Stimulated activated CD8-positive, alpha-beta memory T cell treated with anti-CD3 and anti-CD28 coated beads, Interleukin-15, amount 100 ng/mL, for 24 hours (primary cell): ENCODE data around the gene CHST15.

Experiments used
- DNase-seq: peaks from one replicate; pipeline ENCODE4 v3.0.0-alpha.2; 2020; ENCODE audit warnings: low read depth

Gene CHST15

DNA sequence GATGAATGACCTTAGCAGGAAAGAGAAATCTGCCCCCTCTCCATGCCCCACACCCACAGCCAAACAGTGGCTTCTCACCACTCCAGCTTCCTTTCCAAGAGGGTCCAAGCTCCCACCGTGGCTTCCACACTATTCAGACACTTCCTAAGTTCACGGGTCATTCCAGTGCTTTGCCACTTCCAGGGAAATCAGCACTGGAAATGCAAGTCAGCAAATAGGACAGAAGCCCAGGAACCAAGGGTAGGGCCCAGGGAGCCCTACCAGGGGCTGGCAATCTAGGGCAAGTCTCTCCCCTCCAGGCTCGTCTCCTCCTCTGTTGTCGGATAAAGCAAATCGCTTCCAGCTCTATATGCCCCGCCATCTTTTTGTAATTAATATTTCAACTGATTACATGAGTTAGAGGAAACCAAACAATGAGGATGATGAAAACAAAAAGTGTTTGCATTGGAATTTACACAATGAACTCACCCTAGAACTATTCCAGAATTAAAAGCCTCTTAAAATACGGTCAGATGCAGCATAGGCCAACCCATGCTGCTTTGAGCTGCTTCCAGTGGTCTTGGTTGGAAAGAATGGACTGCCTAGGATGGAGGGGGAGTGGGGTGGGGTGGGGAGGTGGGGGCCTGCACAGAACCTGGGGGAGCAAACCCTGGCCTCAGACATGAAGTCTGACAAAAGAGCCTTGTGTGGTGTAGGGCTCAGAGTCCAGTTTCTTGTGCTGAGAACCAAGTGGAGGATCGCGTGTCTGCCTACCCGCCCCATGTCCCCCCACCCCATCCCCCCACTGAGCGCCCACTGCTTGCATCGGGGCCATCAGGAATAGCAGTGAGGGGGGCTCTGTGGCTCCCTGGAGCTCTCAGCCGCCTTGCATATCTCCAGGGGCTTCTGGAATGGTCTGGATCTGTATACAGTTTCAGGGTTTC, 127.2 kb downstream of the CHST15 start:
- no peak for DNase-seq

DNA sequence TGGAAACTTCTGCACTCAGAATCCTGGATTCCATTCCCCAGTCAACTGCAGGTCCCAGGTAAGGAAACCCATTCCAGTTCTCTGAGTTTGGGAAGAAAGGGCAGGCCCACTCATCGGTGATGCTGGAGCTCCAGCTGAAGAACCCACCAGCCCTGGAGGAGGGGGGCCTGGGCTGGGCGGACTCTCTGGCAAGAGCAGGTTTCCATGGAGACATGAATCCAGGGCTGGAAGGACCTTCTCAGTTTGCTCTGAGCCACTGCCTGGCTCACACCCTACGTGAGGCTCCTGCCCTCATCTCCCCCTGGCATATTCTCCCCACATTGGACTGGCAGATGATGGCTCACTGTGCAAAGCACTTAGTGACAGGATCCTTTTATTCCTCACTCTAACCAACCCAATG, 128.4 kb downstream of the CHST15 start:
- DNase-seq, result no peak

DNA sequence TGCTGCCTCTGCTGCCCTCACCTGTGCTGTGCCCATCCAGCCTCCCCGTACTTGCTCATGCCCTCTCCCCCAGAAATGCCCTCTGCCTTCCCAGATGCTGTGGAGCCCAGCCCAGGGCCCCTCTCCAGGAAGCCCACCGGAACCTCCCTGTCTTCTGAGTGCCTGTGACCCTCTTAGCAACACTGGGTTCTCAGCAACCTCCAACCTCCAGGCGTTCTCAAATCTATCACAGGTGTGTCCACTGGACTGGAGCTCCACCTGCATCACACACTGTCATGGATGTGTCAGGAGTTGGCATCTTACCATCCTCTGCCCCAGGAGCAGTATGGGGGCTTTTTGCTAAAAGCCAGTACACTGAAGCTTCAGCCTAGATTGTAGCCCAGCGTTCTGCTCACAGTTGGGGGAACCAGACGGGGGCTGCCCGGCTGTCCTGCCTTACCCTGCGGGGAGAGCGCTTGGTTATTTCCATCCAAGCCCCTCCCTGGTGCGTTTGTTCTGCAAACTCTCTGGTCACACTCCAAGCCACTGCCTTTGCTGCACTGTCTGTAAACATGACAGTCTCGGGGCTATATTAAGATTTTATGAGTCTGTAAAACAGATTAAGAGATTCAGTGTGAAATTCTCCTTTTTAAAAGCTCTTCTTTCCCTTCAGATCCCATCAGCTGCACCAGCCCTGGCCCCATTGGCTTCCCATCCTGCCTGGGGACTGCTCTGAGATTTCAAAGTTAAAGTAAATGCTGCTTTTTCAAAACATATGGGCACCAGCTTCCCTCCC, 130.5 kb downstream of the CHST15 start:
- no peak for DNase-seq

DNA sequence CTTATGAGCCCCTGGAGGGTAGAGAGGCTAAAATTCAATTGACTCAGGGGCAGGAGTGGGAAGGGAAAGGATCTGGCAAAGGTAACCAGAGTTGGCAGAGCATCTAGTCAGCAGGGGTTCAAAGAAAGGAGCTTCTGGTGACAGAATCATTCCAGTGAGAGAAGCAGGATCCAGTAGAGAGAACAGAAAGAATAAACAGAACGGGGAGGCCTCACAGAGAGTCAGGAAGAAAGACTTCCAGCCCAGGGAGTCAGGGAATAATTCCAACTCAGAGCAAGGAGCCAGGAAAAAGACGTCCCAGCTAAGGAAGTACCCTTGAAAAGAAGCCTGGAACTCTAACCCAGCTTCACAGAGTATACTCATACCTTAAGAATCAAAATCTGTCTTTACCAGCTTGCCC, 135.2 kb downstream of the CHST15 start:
- DNase-seq, result no peak
